ENCODE data around the gene NYAP2. TPM values are rescaled to one million over a fixed set of nuclear protein-coding genes. Genes with fewer than 3 reads are reported as not detected.

Gene NYAP2
- total RNA-seq, 1 experiment from 2014 or later = not detected

DNA sequence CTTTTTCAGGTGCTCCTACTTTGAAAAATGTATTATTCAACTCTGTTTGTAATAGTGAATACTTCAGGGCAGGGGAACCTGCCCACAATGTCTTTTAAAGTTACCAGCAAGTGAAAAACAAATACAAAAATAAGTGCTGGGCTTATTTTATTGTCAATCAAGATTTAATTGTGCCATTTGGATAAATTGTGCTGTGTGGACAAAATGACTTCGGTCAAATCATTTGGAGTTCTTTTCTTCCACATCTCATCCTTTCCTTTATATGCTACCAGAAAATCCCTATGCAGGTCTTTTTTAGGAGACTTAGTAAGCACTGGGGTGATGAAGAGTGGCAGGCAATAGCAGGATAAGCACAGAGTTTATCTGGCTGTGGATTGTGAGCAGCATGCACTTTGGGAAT lies 63.9 kb downstream of the NYAP2 start:
- RAD21 ChIA-PET (ENCODE audit: low non-redundant PET in 1 of 2, low total read pairs in 2 of 2, uncharacterized antibody in 2 of 2, unreplicated experiment in 2 of 2) = no interaction called here
- POLR2A ChIA-PET = no interaction called here
- TF ChIP-seq ZNF274 (IDR thresholded peaks at IDR 0.05; ENCODE audit: low read depth, low read length) = no peak
- no peak for TF ChIP-seq EZH2 (IDR thresholded peaks at IDR 0.05)
- TF ChIP-seq JUND (IDR thresholded peaks at IDR 0.05) = no peak
- TF ChIP-seq ZFX (IDR thresholded peaks at IDR 0.05) = no peak
- TF ChIP-seq ELF1 (IDR thresholded peaks at IDR 0.05; ENCODE audit: borderline replicate concordance, low read depth) = no peak
- TF ChIP-seq FOSL1 (IDR thresholded peaks at IDR 0.05; ENCODE audit: low read depth) = no peak
- no peak for TF ChIP-seq SRF (IDR thresholded peaks at IDR 0.05; ENCODE audit: low read depth)
- no peak for TF ChIP-seq RAD21 (IDR thresholded peaks at IDR 0.05; ENCODE audit: low read depth)
- TF ChIP-seq, protein P1, sequence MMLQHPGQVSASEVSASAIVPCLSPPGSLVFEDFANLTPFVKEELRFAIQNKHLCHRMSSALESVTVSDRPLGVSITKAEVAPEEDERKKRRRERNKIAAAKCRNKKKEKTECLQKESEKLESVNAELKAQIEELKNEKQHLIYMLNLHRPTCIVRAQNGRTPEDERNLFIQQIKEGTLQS (IDR thresholded peaks at IDR 0.05) = no peak
- TF ChIP-seq, protein P2, sequence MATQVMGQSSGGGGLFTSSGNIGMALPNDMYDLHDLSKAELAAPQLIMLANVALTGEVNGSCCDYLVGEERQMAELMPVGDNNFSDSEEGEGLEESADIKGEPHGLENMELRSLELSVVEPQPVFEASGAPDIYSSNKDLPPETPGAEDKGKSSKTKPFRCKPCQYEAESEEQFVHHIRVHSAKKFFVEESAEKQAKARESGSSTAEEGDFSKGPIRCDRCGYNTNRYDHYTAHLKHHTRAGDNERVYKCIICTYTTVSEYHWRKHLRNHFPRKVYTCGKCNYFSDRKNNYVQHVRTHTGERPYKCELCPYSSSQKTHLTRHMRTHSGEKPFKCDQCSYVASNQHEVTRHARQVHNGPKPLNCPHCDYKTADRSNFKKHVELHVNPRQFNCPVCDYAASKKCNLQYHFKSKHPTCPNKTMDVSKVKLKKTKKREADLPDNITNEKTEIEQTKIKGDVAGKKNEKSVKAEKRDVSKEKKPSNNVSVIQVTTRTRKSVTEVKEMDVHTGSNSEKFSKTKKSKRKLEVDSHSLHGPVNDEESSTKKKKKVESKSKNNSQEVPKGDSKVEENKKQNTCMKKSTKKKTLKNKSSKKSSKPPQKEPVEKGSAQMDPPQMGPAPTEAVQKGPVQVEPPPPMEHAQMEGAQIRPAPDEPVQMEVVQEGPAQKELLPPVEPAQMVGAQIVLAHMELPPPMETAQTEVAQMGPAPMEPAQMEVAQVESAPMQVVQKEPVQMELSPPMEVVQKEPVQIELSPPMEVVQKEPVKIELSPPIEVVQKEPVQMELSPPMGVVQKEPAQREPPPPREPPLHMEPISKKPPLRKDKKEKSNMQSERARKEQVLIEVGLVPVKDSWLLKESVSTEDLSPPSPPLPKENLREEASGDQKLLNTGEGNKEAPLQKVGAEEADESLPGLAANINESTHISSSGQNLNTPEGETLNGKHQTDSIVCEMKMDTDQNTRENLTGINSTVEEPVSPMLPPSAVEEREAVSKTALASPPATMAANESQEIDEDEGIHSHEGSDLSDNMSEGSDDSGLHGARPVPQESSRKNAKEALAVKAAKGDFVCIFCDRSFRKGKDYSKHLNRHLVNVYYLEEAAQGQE (IDR thresholded peaks at IDR 0.05; ENCODE audit: low read depth) = no peak
- TF ChIP-seq, protein P3, sequence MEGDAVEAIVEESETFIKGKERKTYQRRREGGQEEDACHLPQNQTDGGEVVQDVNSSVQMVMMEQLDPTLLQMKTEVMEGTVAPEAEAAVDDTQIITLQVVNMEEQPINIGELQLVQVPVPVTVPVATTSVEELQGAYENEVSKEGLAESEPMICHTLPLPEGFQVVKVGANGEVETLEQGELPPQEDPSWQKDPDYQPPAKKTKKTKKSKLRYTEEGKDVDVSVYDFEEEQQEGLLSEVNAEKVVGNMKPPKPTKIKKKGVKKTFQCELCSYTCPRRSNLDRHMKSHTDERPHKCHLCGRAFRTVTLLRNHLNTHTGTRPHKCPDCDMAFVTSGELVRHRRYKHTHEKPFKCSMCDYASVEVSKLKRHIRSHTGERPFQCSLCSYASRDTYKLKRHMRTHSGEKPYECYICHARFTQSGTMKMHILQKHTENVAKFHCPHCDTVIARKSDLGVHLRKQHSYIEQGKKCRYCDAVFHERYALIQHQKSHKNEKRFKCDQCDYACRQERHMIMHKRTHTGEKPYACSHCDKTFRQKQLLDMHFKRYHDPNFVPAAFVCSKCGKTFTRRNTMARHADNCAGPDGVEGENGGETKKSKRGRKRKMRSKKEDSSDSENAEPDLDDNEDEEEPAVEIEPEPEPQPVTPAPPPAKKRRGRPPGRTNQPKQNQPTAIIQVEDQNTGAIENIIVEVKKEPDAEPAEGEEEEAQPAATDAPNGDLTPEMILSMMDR (IDR thresholded peaks at IDR 0.05 in 2 of 3, conservative IDR thresholded peaks at IDR 0.05 in 1 of 3; ENCODE audit: borderline replicate concordance in 1 of 3, insufficient read depth in 1 of 3, low read depth in 2 of 3, low read length in 2 of 3) = no peak
- no peak for TF ChIP-seq CEBPB (IDR thresholded peaks at IDR 0.05; ENCODE audit: low read depth)
- TF ChIP-seq TCF7L2 (IDR thresholded peaks at IDR 0.05; ENCODE audit: borderline replicate concordance, extremely low read depth, insufficient read depth, insufficient read length) = no peak
- no peak for TF ChIP-seq EGR1 (IDR thresholded peaks at IDR 0.05; ENCODE audit: low read depth)
- TF ChIP-seq, protein P4, sequence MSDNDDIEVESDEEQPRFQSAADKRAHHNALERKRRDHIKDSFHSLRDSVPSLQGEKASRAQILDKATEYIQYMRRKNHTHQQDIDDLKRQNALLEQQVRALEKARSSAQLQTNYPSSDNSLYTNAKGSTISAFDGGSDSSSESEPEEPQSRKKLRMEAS (IDR thresholded peaks at IDR 0.05) = no peak
- TF ChIP-seq SIN3A (IDR thresholded peaks at IDR 0.05; ENCODE audit: low read depth) = no peak
- no peak for TF ChIP-seq EZH2phosphoT487 (IDR thresholded peaks at IDR 0.05; ENCODE audit: borderline replicate concordance)
- no peak for TF ChIP-seq YY1 (IDR thresholded peaks at IDR 0.05; ENCODE audit: extremely low read depth, insufficient replicate concordance, low read depth, low read length)
- TF ChIP-seq POLR2A (IDR thresholded peaks at IDR 0.05; ENCODE audit: borderline replicate concordance, extremely low read depth, insufficient read depth, insufficient read length) = no peak
- TF ChIP-seq CBX3 (IDR thresholded peaks at IDR 0.05; ENCODE audit: low read depth) = no peak
- H3K27me3 ChIP-seq (ENCODE audit: insufficient read depth, low read length) = no peaks in the 10 kb centered on the region
- H3K79me2 ChIP-seq (ENCODE audit: insufficient read depth, low read length) = no peaks in the 10 kb centered on the region
- no peak overlapping the region for H3K27ac ChIP-seq (ENCODE audit: low read depth, low read length)
- DNase-seq (ENCODE audit: low read depth, low spot score) (no peak), ATAC-seq (no peak)
- CTCF ChIA-PET = no interaction called here
- H3K36me3 ChIP-seq (ENCODE audit: control insufficient read depth in 1 of 2, insufficient read depth in 2 of 2, low read length in 2 of 2) = no peaks in the 10 kb centered on the region
- H3K9me3 ChIP-seq (ENCODE audit: control insufficient read depth in 1 of 2, insufficient read depth in 1 of 2, low read depth in 1 of 2, low read length in 2 of 2) = no peaks in the 10 kb centered on the region
- H4K20me1 ChIP-seq (ENCODE audit: insufficient read depth) = no peaks in the 10 kb centered on the region
- H3K9me2 ChIP-seq (ENCODE audit: insufficient read depth) = no peaks in the 10 kb centered on the region
- no peak overlapping the region for H2AFZ ChIP-seq (ENCODE audit: low read depth, low read length, poor library complexity, severe bottlenecking)
- no TSS peak for BruUV-seq (replicated peaks)
- H3K4me3 ChIP-seq (replicated peaks in 1 of 2; ENCODE audit: low read depth in 1 of 2, low read length in 2 of 2) = no peak overlapping the region
- no peak overlapping the region for H3K9ac ChIP-seq (ENCODE audit: low read length)
- no peak overlapping the region for H3K4me2 ChIP-seq (ENCODE audit: low read length)
- no peaks in the 10 kb centered on the region for H3K4me1 ChIP-seq (ENCODE audit: control insufficient read depth in 1 of 2, insufficient read depth in 2 of 2, low read length in 2 of 2)
- intact Hi-C loops (cut with micrococcal nuclease) = no loop called here

Measured in HCT116 (cell line).